ENCODE data around the gene CDH4. TPM values are rescaled to one million over a fixed set of nuclear protein-coding genes. Genes with fewer than 3 reads are reported as not detected.

The CDH4 gene
- total and polyA plus RNA-seq, 2 of the 4 experiments (the other 2 are of a cell fraction), result 1.6 to 3.5 TPM

GRCh38 chr20:61605283-61605682, 353.2 kb downstream of the CDH4 start:
- Histone ChIP-seq H3K36me3 (ENCODE audit: control insufficient read depth, insufficient read depth, low read length) (no peaks in the 10 kb centered on the region), H4K5ac (ENCODE audit: low read depth, low read length) (no peak overlapping the region), H2BK5ac (ENCODE audit: low read depth, low read length, poor library complexity, severe bottlenecking) (no peak overlapping the region), H3K4me2 (ENCODE audit: low read depth, low read length) (no peak overlapping the region), H3K27ac (ENCODE audit: insufficient read depth, low read length) (no peak overlapping the region), H4K91ac (ENCODE audit: insufficient read depth, low read depth, low read length) (no peak overlapping the region), H3K18ac (ENCODE audit: low read depth, low read length) (no peak overlapping the region), H2AFZ (replicated peaks; ENCODE audit: low read length, poor library complexity) (no peak overlapping the region), H2BK120ac (ENCODE audit: low read depth, low read length) (no peak overlapping the region), H3K4me3 (ENCODE audit: insufficient read depth, low read depth, low read length) (no peak overlapping the region), H3K23ac (ENCODE audit: low read depth, low read length) (no peak overlapping the region), H3K56ac (ENCODE audit: extremely low read depth, insufficient read depth, low read length) (no peak overlapping the region), H2BK15ac (ENCODE audit: low read depth, low read length) (no peak overlapping the region), H2AK5ac (ENCODE audit: low read depth, low read length) (no peak overlapping the region), H3K27me3 (ENCODE audit: control insufficient read depth, insufficient read depth, low read length) (no peaks in the 10 kb centered on the region), H2BK20ac (ENCODE audit: low read depth, low read length) (no peak overlapping the region), H3K79me1 (ENCODE audit: low read depth in 1 of 2, low read length in 2 of 2) (no peaks in the 10 kb centered on the region), H2AK9ac (replicated peaks; ENCODE audit: low read depth, low read length, poor library complexity) (no peak overlapping the region), H3K4ac (ENCODE audit: low read depth, low read length) (no peak overlapping the region), H3K4me1 (ENCODE audit: control insufficient read depth, insufficient read depth, low read length) (no peaks in the 10 kb centered on the region), H3K9ac (ENCODE audit: low read depth, low read length) (no peak overlapping the region), H4K8ac (ENCODE audit: low read depth in 2 of 2, low read length in 2 of 2) (no peak overlapping the region), H3K9me3 (ENCODE audit: control insufficient read depth, insufficient read depth, low read length) (peaks cover 23% of the 10 kb centered on the region), H3K14ac (replicated peaks; ENCODE audit: low read depth, low read length) (no peak overlapping the region), H3K9me1 (ENCODE audit: insufficient read depth, low read length) (no peaks in the 10 kb centered on the region), H4K20me1 (ENCODE audit: insufficient read depth, low read length) (no peaks in the 10 kb centered on the region)
- CTCF ChIA-PET, result no interaction called here
- in situ Hi-C loops (cut with MboI; ENCODE audit: low sequenced_read_pairs) (no loop called here), intact Hi-C loops (cut with micrococcal nuclease) (no loop called here), dilution Hi-C loops (cut with HindIII; ENCODE audit: low sequenced_read_pairs, unreplicated experiment) (no loop called here)
- no TSS peak for BruUV-seq (replicated peaks)
- DNase-seq, result no peak
- TF ChIP-seq, protein P1, sequence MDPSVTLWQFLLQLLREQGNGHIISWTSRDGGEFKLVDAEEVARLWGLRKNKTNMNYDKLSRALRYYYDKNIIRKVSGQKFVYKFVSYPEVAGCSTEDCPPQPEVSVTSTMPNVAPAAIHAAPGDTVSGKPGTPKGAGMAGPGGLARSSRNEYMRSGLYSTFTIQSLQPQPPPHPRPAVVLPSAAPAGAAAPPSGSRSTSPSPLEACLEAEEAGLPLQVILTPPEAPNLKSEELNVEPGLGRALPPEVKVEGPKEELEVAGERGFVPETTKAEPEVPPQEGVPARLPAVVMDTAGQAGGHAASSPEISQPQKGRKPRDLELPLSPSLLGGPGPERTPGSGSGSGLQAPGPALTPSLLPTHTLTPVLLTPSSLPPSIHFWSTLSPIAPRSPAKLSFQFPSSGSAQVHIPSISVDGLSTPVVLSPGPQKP (IDR thresholded peaks at IDR 0.05; ENCODE audit: borderline replicate concordance, low read depth, low read length), result no peak
- TF ChIP-seq, protein P2, sequence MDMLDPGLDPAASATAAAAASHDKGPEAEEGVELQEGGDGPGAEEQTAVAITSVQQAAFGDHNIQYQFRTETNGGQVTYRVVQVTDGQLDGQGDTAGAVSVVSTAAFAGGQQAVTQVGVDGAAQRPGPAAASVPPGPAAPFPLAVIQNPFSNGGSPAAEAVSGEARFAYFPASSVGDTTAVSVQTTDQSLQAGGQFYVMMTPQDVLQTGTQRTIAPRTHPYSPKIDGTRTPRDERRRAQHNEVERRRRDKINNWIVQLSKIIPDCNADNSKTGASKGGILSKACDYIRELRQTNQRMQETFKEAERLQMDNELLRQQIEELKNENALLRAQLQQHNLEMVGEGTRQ (IDR thresholded peaks at IDR 0.05; ENCODE audit: low read depth, low read length), result no peak
- TF ChIP-seq, protein P3, sequence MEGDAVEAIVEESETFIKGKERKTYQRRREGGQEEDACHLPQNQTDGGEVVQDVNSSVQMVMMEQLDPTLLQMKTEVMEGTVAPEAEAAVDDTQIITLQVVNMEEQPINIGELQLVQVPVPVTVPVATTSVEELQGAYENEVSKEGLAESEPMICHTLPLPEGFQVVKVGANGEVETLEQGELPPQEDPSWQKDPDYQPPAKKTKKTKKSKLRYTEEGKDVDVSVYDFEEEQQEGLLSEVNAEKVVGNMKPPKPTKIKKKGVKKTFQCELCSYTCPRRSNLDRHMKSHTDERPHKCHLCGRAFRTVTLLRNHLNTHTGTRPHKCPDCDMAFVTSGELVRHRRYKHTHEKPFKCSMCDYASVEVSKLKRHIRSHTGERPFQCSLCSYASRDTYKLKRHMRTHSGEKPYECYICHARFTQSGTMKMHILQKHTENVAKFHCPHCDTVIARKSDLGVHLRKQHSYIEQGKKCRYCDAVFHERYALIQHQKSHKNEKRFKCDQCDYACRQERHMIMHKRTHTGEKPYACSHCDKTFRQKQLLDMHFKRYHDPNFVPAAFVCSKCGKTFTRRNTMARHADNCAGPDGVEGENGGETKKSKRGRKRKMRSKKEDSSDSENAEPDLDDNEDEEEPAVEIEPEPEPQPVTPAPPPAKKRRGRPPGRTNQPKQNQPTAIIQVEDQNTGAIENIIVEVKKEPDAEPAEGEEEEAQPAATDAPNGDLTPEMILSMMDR (conservative IDR thresholded peaks at IDR 0.05; ENCODE audit: low read depth, low read length), result no peak
- TF ChIP-seq CEBPB (IDR thresholded peaks at IDR 0.05; ENCODE audit: low read depth, low read length) (no peak), NFE2L2 (IDR thresholded peaks at IDR 0.05; ENCODE audit: low read depth, low read length) (no peak), CHD1 (IDR thresholded peaks at IDR 0.05; ENCODE audit: low read depth, low read length) (no peak), RCOR1 (IDR thresholded peaks at IDR 0.05; ENCODE audit: insufficient replicate concordance, low read length) (no peak), MAZ (IDR thresholded peaks at IDR 0.05; ENCODE audit: borderline replicate concordance, low read depth, low read length) (no peak), MAFK (IDR thresholded peaks at IDR 0.05; ENCODE audit: low read depth, low read length) (no peak), BHLHE40 (IDR thresholded peaks at IDR 0.05; ENCODE audit: low read depth, low read length) (no peak), POLR2A (IDR thresholded peaks at IDR 0.05; ENCODE audit: low read depth, low read length) (no peak), RFX5 (IDR thresholded peaks at IDR 0.05; ENCODE audit: low read depth, low read length) (no peak), MXI1 (IDR thresholded peaks at IDR 0.05; ENCODE audit: borderline replicate concordance, low read depth, low read length) (no peak), FOS (IDR thresholded peaks at IDR 0.05; ENCODE audit: low read depth, low read length) (no peak), SMC3 (IDR thresholded peaks at IDR 0.05; ENCODE audit: low read depth, low read length) (no peak), RAD21 (IDR thresholded peaks at IDR 0.05; ENCODE audit: low read length) (no peak)
- POLR2A ChIA-PET (ENCODE audit: unreplicated experiment), result no interaction called here
- ATAC-seq (ENCODE audit: low read depth), result no peak

All from IMR-90 (cell line).